Gastroesophageal sphincter (tissue), 4 donors: ENCODE measurements around the gene JDP2. TPM values are rescaled to one million over a fixed set of nuclear protein-coding genes. Genes with fewer than 3 reads are reported as not detected.
"Not testable (repeated sequence)": the region's sequence is repeated elsewhere in the genome, so short reads cannot be mapped to it uniquely, and the experiment has no call there.

Experiments
- ATAC-seq: fragments of 150-250 bp; one replicate; pipeline ENCODE4 v1.9.1; 2016; ENCODE audit warnings: mild to moderate bottlenecking, moderate library complexity
- H3K27ac ChIP-seq, 4 donors: fragments of 200-600 bp; sonication (generic) in 3 of 4; 1 replicate in 3 of 4; 2 replicates in 1 of 4; pipeline ENCODE4 v1.5.1; 2016 to 2019
- H3K27me3 ChIP-seq: fragments of 200-600 bp; sonication (generic); one replicate; pipeline ENCODE4 v1.5.1; 2019
- H3K36me3 ChIP-seq, 2 donors: fragments of 200-600 bp; sonication (generic); one replicate each; pipeline ENCODE4 v1.5.1; 2019; ENCODE audit warnings: control low read depth in 1 of 2
- H3K4me1 ChIP-seq, 3 donors: fragments of 200-600 bp; sonication (generic); 1 replicate in 2 of 3; 2 replicates in 1 of 3; pipeline ENCODE4 v1.5.1; 2016 to 2019; ENCODE audit warnings: control low read depth in 2 of 3
- H3K4me3 ChIP-seq, 2 donors: fragments of 200-600 bp; sonication (generic); one replicate each; pipeline ENCODE4 v1.5.1; 2019; ENCODE audit warnings: mild to moderate bottlenecking in 1 of 2, moderate library complexity in 1 of 2
- H3K9me3 ChIP-seq, 3 donors: fragments of 200-600 bp; sonication (generic); one replicate each; pipeline ENCODE4 v1.5.1; 2017 to 2019; ENCODE audit warnings: control low read depth in 2 of 3
- CTCF ChIP-seq, 4 experiments: fragments of 200-600 bp in 2 of 4; fragments of 450-650 bp in 2 of 4; sonication (generic) in 1 of 4; IDR thresholded peaks; one replicate each; pipeline ENCODE4 v1.5.1; 2017 to 2019; ENCODE audit warnings: antibody characterized with exemption in 4 of 4, mild to moderate bottlenecking in 2 of 4, moderate library complexity in 2 of 4
- EP300 ChIP-seq: sonication (generic); formaldehyde crosslinking; IDR thresholded peaks from one replicate; pipeline ENCODE4 v1.6.1; 2017; ENCODE audit warnings: antibody characterized with exemption, mild to moderate bottlenecking
- POLR2A ChIP-seq, 2 donors: fragments of 450-650 bp; IDR thresholded peaks; one replicate each; pipeline ENCODE4 v1.6.1; 2017; ENCODE audit warnings: antibody characterized with exemption in 2 of 2, mild to moderate bottlenecking in 2 of 2, moderate library complexity in 1 of 2
- POLR2AphosphoS5 ChIP-seq: sonication (generic); formaldehyde crosslinking; IDR thresholded peaks from one replicate; pipeline ENCODE4 v1.6.1; 2017; ENCODE audit warnings: antibody characterized with exemption
- WGBS, 2 donors: methylation state at CpG; one replicate each; pipeline ENCODE4 v1.1.5; 2018; ENCODE audit warnings: low coverage in 1 of 2; 5-methylcytosine and 5-hydroxymethylcytosine counted together
- total RNA-seq, 4 donors: library from RNA; depleted of rRNA; stranded (reverse); fragments of >200 nt; gene quantifications; one replicate each; pipeline ENCODE4 v1.1.0, GENCODE V29; 2016

Gene JDP2
- total RNA-seq, 4 donors from 2014 or later, result 55.6 to 90.0 (median 70.8) TPM

- no peak for ATAC-seq
- peak overlapping the region; percentile 26 to 83 (median 74) for H3K27ac ChIP-seq
- H3K9me3 ChIP-seq, result no peaks in the 10 kb centered on the region
- TF ChIP-seq POLR2A (IDR thresholded peaks at IDR 0.05), result no peak
- peaks cover 0 to 71% of the 10 kb centered on the region in 2 donors for H3K36me3 ChIP-seq
- H3K27me3 ChIP-seq, result no peaks in the 10 kb centered on the region
- H3K4me1 ChIP-seq, result peaks cover 3 to 59% (median 14%) of the 10 kb centered on the region in 3 donors
- no peak overlapping the region for H3K4me3 ChIP-seq
- 60% methylated on average over 11 of the region's 12 CpGs; no CpG with 5 or more reads in 1 of the 2 donors for WGBS, 2 donors
These were observed 42.5 kb downstream of the JDP2 start for GRCh38 chr14:75470238-75470797.

- Histone ChIP-seq H3K27ac (peak overlapping the region in 3 of 4 donors; percentile 71 to 83 (median 77)), H3K9me3 (no peaks in the 10 kb centered on the region), H3K36me3 (peaks cover 0 to 72% of the 10 kb centered on the region in 2 donors), H3K27me3 (no peaks in the 10 kb centered on the region), H3K4me1 (peaks cover 3 to 53% (median 12%) of the 10 kb centered on the region in 3 donors), H3K4me3 (no peak overlapping the region)
- TF ChIP-seq EP300, result no peak
- no peak for TF ChIP-seq CTCF (IDR thresholded peaks at IDR 0.05)
- TF ChIP-seq POLR2AphosphoS5, result no peak
- TF ChIP-seq POLR2A (IDR thresholded peaks at IDR 0.05), result no peak
- no peak for ATAC-seq
- WGBS, 2 donors, result no CpG with 5 or more reads among the region's 5 CpGs
These were observed 43.2 kb downstream of the JDP2 start for GRCh38 chr14:75471059-75471458.

- Histone ChIP-seq H3K4me1 (peaks cover 3 to 32% (median 9%) of the 10 kb centered on the region in 3 donors), H3K36me3 (peaks cover 0 to 62% of the 10 kb centered on the region in 2 donors)
- not testable (repeated sequence) for H3K9me3 ChIP-seq, H3K27me3 ChIP-seq, H3K4me3 ChIP-seq, ATAC-seq, H3K27ac ChIP-seq
- 71 to 72% methylated on average over 5 to 6 of the region's 6 CpGs for WGBS, 2 donors
These were observed 46.3 kb downstream of the JDP2 start for GRCh38 chr14:75474127-75474526.

- Histone ChIP-seq H3K27me3 (no peaks in the 10 kb centered on the region), H3K4me3 (no peak overlapping the region), H3K4me1 (peaks cover 0 to 23% (median 0%) of the 10 kb centered on the region in 3 donors), H3K36me3 (peaks cover 0 to 39% of the 10 kb centered on the region in 2 donors), H3K9me3 (no peaks in the 10 kb centered on the region), H3K27ac (peak overlapping the region in 3 of 4 donors; percentile 0 to 32 (median 8))
- ATAC-seq, result peak; percentile 74
- TF ChIP-seq POLR2AphosphoS5 (no peak), CTCF (IDR thresholded peaks at IDR 0.05) (peak in 1 of 4 experiments; percentile 13), EP300 (no peak), POLR2A (IDR thresholded peaks at IDR 0.05) (no peak)
- WGBS, 2 donors, result 42 to 73% methylated on average over 7 to 9 of the region's 11 CpGs
These were observed 48.6 kb downstream of the JDP2 start for GRCh38 chr14:75476274-75476995.

GRCh38 chr14:75477881-75478280, 50.1 kb downstream of the JDP2 start:
- no peak for ATAC-seq
- TF ChIP-seq EP300, result no peak
- TF ChIP-seq CTCF (IDR thresholded peaks at IDR 0.05), result no peak
- no peak for TF ChIP-seq POLR2A (IDR thresholded peaks at IDR 0.05)
- no peak for TF ChIP-seq POLR2AphosphoS5
- peaks cover 0 to 23% (median 0%) of the 10 kb centered on the region in 3 donors for H3K4me1 ChIP-seq
- H3K9me3 ChIP-seq, result no peaks in the 10 kb centered on the region
- H3K27ac ChIP-seq, result no peak overlapping the region
- peaks cover 0 to 24% of the 10 kb centered on the region in 2 donors for H3K36me3 ChIP-seq
- H3K27me3 ChIP-seq, result no peaks in the 10 kb centered on the region
- H3K4me3 ChIP-seq, result no peak overlapping the region
- WGBS, 2 donors, result 100% methylated on average over 1 of the region's 5 CpGs; no CpG with 5 or more reads in 1 of the 2 donors
